Neuron (in vitro differentiated cells): ENCODE measurements around the gene ADCY1.

Experiments
- H2AFZ ChIP-seq: one replicate; pipeline ENCODE4 v1.6.1; 2013; ENCODE audit warnings: low read depth, mild to moderate bottlenecking, inconsistent platforms, low read length, moderate library complexity
- H3K27me3 ChIP-seq: one replicate; pipeline ENCODE4 v1.6.1; 2013; ENCODE audit warnings: low read length; ENCODE audit not compliant: insufficient read depth
- H3K36me3 ChIP-seq: one replicate; pipeline ENCODE4 v1.6.1; 2013; ENCODE audit warnings: low read length; ENCODE audit not compliant: insufficient read depth
- H3K4me1 ChIP-seq: one replicate; pipeline ENCODE4 v1.6.1; 2013; ENCODE audit warnings: low read length; ENCODE audit not compliant: insufficient read depth
- H3K4me3 ChIP-seq: 2 replicates; pipeline ENCODE4 v1.5.1; 2013; ENCODE audit warnings: mild to moderate bottlenecking, low read length, moderate library complexity
- H3K9me3 ChIP-seq: one replicate; pipeline ENCODE4 v1.6.1; 2013; ENCODE audit warnings: low read length

The ADCY1 gene

GRCh38 chr7:45591101-45591906, 17.1 kb downstream of the ADCY1 start:
- Histone ChIP-seq H3K27me3 (no peaks in the 10 kb centered on the region), H3K9me3 (no peaks in the 10 kb centered on the region), H3K4me1 (no peaks in the 10 kb centered on the region), H2AFZ (no peak overlapping the region), H3K36me3 (no peaks in the 10 kb centered on the region), H3K4me3 (no peak overlapping the region)

GRCh38 chr7:45592230-45592991, 18.2 kb downstream of the ADCY1 start:
- Histone ChIP-seq H3K9me3 (no peaks in the 10 kb centered on the region), H3K4me3 (no peak overlapping the region), H3K36me3 (no peaks in the 10 kb centered on the region), H2AFZ (no peak overlapping the region), H3K4me1 (peaks cover under 1% of the 10 kb centered on the region), H3K27me3 (no peaks in the 10 kb centered on the region)

- Histone ChIP-seq H3K4me1 (peaks cover 7% of the 10 kb centered on the region), H3K9me3 (no peaks in the 10 kb centered on the region), H3K27me3 (no peaks in the 10 kb centered on the region), H3K36me3 (no peaks in the 10 kb centered on the region), H3K4me3 (no peak overlapping the region), H2AFZ (no peak overlapping the region)
Observed at GRCh38 chr7:45593121-45593541, 19.0 kb downstream of the ADCY1 start.

- Histone ChIP-seq H3K4me1 (peaks cover 7% of the 10 kb centered on the region), H3K36me3 (no peaks in the 10 kb centered on the region), H2AFZ (no peak overlapping the region), H3K9me3 (no peaks in the 10 kb centered on the region), H3K4me3 (no peak overlapping the region), H3K27me3 (no peaks in the 10 kb centered on the region)
Observed at GRCh38 chr7:45593877-45594276, 19.7 kb downstream of the ADCY1 start.

- no peak overlapping the region for H2AFZ ChIP-seq
- peaks cover 7% of the 10 kb centered on the region for H3K4me1 ChIP-seq
- H3K9me3 ChIP-seq: no peaks in the 10 kb centered on the region
- H3K27me3 ChIP-seq: no peaks in the 10 kb centered on the region
- no peak overlapping the region for H3K4me3 ChIP-seq
- H3K36me3 ChIP-seq: no peaks in the 10 kb centered on the region
Observed at GRCh38 chr7:45594745-45595535, 20.8 kb downstream of the ADCY1 start.

- Histone ChIP-seq H2AFZ (no peak overlapping the region), H3K27me3 (no peaks in the 10 kb centered on the region), H3K4me3 (no peak overlapping the region), H3K4me1 (peaks cover 7% of the 10 kb centered on the region), H3K9me3 (no peaks in the 10 kb centered on the region), H3K36me3 (no peaks in the 10 kb centered on the region)
Observed at GRCh38 chr7:45595809-45596664, 21.9 kb downstream of the ADCY1 start.

GRCh38 chr7:45596665-45597095, 22.5 kb downstream of the ADCY1 start:
- H3K4me3 ChIP-seq: no peak overlapping the region
- no peaks in the 10 kb centered on the region for H3K9me3 ChIP-seq
- no peak overlapping the region for H2AFZ ChIP-seq
- H3K36me3 ChIP-seq: no peaks in the 10 kb centered on the region
- no peaks in the 10 kb centered on the region for H3K27me3 ChIP-seq
- peaks cover 7% of the 10 kb centered on the region for H3K4me1 ChIP-seq

GRCh38 chr7:45597286-45597984, 23.3 kb downstream of the ADCY1 start:
- no peaks in the 10 kb centered on the region for H3K36me3 ChIP-seq
- H3K4me3 ChIP-seq: no peak overlapping the region
- no peaks in the 10 kb centered on the region for H3K27me3 ChIP-seq
- no peak overlapping the region for H2AFZ ChIP-seq
- H3K4me1 ChIP-seq: peaks cover 7% of the 10 kb centered on the region
- no peaks in the 10 kb centered on the region for H3K9me3 ChIP-seq

- no peak overlapping the region for H2AFZ ChIP-seq
- H3K27me3 ChIP-seq: no peaks in the 10 kb centered on the region
- H3K36me3 ChIP-seq: no peaks in the 10 kb centered on the region
- peaks cover 7% of the 10 kb centered on the region for H3K4me1 ChIP-seq
- no peak overlapping the region for H3K4me3 ChIP-seq
- H3K9me3 ChIP-seq: no peaks in the 10 kb centered on the region
Observed at GRCh38 chr7:45598886-45599520, 24.8 kb downstream of the ADCY1 start.

- Histone ChIP-seq H2AFZ (no peak overlapping the region), H3K4me1 (peaks cover 7% of the 10 kb centered on the region), H3K27me3 (no peaks in the 10 kb centered on the region), H3K4me3 (no peak overlapping the region), H3K9me3 (no peaks in the 10 kb centered on the region), H3K36me3 (no peaks in the 10 kb centered on the region)
Observed at GRCh38 chr7:45599851-45600706, 25.9 kb downstream of the ADCY1 start.

- no peaks in the 10 kb centered on the region for H3K9me3 ChIP-seq
- H3K27me3 ChIP-seq: no peaks in the 10 kb centered on the region
- no peaks in the 10 kb centered on the region for H3K36me3 ChIP-seq
- no peak overlapping the region for H2AFZ ChIP-seq
- no peak overlapping the region for H3K4me3 ChIP-seq
- H3K4me1 ChIP-seq: peaks cover 7% of the 10 kb centered on the region
Observed at GRCh38 chr7:45601094-45601493, 26.9 kb downstream of the ADCY1 start.
